GM10248 (cell line): ENCODE measurements around the gene ACO2.

ENCODE experiments used
- CTCF ChIA-PET: fragments of 300-600 bp; sonication (Branson Sonifier 250); formaldehyde crosslinking; extraction: SDS; loops from one replicate; lab custom pipeline; 2021; ENCODE audit warnings: antibody characterized with exemption; lab: Yijun Ruan, JAX
- POLR2A ChIA-PET: fragments of 350-650 bp; sonication (Branson Sonifier 250); formaldehyde crosslinking; extraction: SDS; loops from one replicate; lab custom pipeline; 2020; ENCODE audit warnings: antibody characterized with exemption; lab: Yijun Ruan, JAX
- DNase-seq: peaks from one replicate; pipeline ENCODE4 v3.0.0; 2012; ENCODE audit errors: extremely low spot score
- TF ChIP-seq, protein P1 (sequence below): IDR thresholded peaks from 2 replicates; pipeline ENCODE4 v1.5.1; 2012; ENCODE audit warnings: mild to moderate bottlenecking, low read depth; ENCODE audit errors: extremely low read depth, missing control alignments, control extremely low read depth

Gene ACO2

DNA sequence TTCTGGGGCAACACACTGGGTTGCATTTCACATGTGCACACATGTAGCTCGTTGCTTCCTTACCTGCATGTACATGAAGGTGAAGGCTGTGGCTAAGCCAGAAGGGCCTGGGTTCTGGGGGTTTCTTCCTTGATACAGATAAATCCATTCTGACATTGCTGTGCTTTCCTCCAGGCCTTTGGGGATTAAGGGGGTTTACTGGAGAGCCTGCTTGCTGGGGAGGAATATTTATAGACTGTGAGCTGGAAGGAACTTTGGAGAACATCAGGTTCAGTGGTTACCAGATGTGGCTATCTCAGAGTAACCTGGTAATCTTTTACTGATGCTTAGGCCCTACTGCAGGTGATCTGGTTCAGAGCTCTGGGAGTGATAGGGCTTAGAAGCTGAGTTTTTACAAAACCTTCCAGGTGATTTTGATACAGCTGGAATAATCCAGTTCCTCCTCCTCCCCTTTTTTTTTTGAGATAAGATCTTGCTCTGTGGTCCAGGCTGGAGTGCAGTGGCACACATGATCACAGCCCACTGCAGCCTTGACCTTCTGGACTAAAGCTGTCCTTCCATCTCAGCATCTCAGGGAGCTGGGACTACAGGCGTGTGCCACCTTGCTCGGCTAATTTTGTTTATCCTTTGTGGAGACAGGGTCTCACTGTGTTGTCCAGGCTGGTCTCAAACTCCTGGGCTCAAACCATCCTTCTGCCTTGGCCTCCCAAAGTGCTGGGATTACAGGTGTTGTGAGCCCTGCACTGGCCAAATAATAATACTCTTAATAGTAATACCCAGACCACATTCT lies 19.9 kb downstream of the ACO2 start:
- TF ChIP-seq, protein P1, sequence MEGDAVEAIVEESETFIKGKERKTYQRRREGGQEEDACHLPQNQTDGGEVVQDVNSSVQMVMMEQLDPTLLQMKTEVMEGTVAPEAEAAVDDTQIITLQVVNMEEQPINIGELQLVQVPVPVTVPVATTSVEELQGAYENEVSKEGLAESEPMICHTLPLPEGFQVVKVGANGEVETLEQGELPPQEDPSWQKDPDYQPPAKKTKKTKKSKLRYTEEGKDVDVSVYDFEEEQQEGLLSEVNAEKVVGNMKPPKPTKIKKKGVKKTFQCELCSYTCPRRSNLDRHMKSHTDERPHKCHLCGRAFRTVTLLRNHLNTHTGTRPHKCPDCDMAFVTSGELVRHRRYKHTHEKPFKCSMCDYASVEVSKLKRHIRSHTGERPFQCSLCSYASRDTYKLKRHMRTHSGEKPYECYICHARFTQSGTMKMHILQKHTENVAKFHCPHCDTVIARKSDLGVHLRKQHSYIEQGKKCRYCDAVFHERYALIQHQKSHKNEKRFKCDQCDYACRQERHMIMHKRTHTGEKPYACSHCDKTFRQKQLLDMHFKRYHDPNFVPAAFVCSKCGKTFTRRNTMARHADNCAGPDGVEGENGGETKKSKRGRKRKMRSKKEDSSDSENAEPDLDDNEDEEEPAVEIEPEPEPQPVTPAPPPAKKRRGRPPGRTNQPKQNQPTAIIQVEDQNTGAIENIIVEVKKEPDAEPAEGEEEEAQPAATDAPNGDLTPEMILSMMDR = no peak
- CTCF ChIA-PET = interaction anchor here (1.0 to 2.2 kb wide), 5 partner anchors 10 to 90 kb away, joined by 3 to 7 read pairs (median 6); no protein-coding TSS in a partner anchor
- no peak for DNase-seq
- POLR2A ChIA-PET = no interaction called here

DNA sequence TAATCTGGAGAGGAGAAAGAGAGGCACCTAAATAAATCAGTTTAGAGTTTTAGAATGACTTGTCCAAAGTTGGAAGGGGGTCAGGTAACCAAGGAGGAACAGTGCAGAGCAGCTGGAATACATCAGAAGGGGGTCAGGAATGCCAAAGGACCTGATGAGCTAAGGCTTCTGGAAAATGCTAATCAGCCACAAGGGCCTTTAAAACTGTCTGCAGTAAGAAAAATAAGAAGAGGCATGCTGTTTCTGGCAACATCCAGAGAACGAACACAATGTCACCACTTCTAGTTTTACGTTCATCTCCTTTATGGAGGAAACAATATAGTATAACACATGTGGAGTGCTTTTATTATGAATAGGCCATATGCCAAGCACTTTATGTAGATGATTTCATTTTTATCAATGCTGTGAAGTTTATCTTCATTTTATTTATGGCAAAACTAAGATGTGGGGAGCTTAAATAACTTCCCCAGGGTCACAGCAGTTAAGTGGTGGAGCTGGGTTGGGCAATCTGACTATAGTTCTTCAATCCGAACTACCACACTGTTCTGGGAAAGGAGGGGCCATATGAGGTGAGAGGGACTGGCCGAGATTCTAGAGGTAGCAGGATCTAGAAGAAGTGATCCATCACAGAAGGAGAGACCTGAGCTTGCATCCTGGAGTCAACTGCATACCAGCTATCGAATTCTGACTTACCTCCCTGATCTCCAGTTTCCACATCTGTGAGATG lies 22.6 kb downstream of the ACO2 start:
- TF ChIP-seq, protein P1 = no peak
- ChIA-PET POLR2A (interaction anchor here (0.6 kb wide), 1 partner anchor 640 kb away, joined by 3 read pairs; no protein-coding TSS in a partner anchor), CTCF (interaction anchor here (0.8 to 2.0 kb wide), 7 partner anchors 9 to 87 kb away, joined by 3 to 7 read pairs (median 5); no protein-coding TSS in a partner anchor)
- DNase-seq = no peak

DNA sequence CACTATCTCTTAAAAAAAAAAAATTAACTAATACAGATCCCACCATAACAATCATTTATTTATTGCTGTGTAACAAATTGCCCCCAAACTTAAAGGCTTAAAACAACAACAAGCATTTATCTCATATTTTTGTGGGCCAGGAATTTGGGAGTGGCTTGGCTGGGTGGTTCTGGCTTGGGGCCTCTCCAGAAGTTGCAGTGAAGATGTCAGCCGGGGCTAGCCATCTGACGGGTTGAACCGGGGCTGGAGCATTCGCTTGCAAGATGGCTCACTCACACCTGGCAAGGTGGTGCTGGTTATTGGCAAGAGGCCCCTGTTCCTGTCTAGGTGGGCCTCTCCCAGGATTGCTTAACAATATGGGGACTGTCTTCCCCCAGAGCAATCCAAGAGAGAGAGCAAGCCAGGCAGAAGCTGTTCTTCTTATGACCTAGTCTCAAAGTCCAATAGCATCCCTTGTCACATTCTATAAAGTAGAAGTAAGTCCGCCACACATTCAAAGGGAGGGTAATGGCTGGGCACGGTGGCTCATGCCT lies 29.5 kb downstream of the ACO2 start:
- no peak for DNase-seq
- POLR2A ChIA-PET = no interaction called here
- TF ChIP-seq, protein P1 = no peak
- CTCF ChIA-PET = interaction anchor here (1.0 to 8.4 kb wide), 5 partner anchors 9 to 94 kb away, joined by 3 to 55 read pairs (median 6); no protein-coding TSS in a partner anchor

DNA sequence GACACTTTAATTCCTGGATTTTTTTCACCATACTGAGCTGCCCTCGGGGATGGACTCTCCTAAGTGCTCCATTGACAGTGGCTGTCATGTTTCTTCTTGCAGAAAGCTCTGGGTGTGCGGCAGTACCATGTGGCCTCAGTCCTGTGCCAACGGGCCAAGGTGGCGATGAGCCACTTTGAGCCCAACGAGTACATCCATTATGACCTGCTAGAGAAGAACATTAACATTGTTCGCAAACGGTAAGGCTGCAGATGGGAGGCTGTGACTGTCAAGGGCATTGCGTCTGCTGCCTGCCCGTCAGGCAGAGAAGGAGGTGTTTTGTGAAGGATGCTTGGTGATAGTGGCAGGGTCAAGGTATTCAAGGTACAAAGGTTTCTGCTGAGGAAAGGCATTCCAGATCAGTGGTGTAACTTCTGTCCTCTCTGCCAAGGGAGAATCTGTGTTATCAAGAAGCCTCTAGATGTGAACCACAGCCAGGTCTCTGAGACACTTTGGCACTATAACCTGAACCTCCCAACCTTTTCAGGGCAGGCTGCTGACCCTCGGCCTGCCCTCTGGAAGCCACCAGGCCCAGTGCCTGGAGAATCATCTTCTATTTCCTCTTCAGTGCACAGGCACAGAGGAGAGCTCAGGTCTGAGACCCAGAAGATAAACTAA lies 30.8 kb downstream of the ACO2 start:
- CTCF ChIA-PET = interaction anchor here (1.1 to 8.4 kb wide), 8 partner anchors 8 to 97 kb away, joined by 3 to 66 read pairs (median 6); partner anchors contain the start of gene POLR3H
- TF ChIP-seq, protein P1 = no peak
- POLR2A ChIA-PET = interaction anchor here (0.7 kb wide), 1 partner anchor 102 kb away, joined by 3 read pairs; no protein-coding TSS in a partner anchor

DNA sequence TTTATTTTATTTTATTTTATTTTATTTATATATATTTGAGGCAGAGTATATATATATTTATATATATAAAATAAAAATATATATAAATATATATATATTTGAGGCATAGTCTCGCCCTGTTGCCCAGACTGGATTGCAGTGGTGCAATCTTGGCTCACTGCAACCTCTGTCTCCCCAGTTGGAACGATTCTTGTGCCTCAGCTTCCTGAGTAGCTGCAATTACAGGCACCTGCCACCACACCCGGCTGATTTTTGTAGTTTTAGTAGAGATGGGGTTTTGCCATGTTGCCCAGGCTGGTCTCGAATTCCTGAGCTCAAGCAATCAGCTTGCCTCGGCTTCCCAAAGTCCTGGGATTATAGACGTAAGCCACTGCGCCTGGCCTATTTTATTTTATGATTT lies 31.4 kb downstream of the ACO2 start:
- DNase-seq = no peak
- ChIA-PET CTCF (interaction anchor here (0.9 to 8.4 kb wide), 8 partner anchors 9 to 101 kb away, joined by 3 to 66 read pairs (median 6); no protein-coding TSS in a partner anchor), POLR2A (no interaction called here)
- TF ChIP-seq, protein P1 = no peak

More for the DNA sequence above, 30.8 kb downstream of the ACO2 start:
- DNase-seq = no peak
